GM18951 (cell line): ENCODE measurements around the gene CREB3.

Source experiments
- POLR2A ChIP-seq: IDR thresholded peaks from 4 replicates; pipeline ENCODE4 v1.6.1; 2011; ENCODE audit warnings: mild to moderate bottlenecking; ENCODE audit not compliant: insufficient read length, insufficient read depth; ENCODE audit errors: extremely low read depth
- in situ Hi-C: fragments of 300-500 bp; cut with MboI; formaldehyde crosslinking; loops from one replicate; pipeline ENCODE4 v1.12.0; 2022; ENCODE audit warnings: low sequenced_read_pairs, mixed read lengths, inconsistent platforms; ENCODE audit not compliant: unreplicated experiment

Gene CREB3

DNA sequence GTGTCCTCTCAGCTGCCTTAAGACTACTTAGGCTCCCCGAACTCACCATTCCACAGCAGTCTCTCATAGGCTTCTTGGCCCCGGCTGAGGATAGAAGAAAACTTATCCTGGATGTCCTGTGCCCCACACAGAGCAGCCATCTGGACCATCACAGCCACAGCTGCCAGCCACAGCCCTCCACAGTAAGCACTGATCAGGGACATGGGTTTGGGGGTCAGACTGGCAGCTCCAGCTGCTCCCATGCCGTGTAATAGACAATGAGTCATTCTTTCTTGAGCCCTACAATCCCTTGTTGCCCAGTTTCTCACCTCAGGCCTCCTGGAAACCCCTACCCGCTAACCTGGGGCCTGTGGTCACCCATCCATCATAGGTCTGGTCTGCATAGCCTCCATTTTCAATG is 5.7 kb downstream of the CREB3 start:
- in situ Hi-C loops: no loop called here
- TF ChIP-seq POLR2A: no peak

DNA sequence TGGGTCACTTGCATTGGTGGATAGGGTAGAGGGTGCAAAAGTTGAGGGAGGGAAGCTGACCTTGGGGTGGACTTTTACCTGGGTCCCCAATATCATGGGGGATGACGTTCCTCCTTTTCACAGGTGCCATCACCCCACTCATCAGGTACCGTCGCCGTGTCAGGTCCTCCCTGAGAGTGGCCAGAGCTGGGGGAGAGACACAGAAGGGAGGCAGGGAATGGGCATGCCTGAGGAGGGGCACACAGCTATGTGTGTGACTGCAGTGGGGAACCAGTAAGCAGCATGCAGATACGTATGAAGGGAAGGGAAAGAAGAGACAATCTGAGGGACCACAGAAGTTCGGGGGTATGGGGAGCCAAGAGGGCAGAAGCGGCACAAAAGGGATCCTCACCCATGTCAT is 6.5 kb downstream of the CREB3 start:
- TF ChIP-seq POLR2A: no peak
- in situ Hi-C loops: no loop called here

DNA sequence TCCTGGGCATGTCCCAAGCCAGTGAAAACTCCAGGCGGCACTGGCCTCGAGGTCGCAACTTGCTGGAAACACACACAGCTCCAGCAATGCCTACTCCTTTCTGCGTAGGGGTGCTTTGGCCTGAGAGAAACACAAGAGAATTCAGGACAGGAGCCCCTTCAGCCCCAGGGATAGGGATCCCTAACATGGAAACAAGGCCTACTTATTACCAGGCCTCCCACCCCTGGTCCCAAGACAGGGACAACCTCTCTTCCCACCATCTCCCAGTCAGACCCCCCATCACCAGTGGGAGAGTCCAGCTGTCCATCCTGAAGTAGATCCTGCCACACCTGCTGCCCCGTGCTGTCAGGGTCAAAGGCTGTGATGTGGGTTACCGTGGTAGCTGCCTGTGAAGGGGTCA is 7.8 kb downstream of the CREB3 start:
- TF ChIP-seq POLR2A: no peak
- in situ Hi-C loops: no loop called here

DNA sequence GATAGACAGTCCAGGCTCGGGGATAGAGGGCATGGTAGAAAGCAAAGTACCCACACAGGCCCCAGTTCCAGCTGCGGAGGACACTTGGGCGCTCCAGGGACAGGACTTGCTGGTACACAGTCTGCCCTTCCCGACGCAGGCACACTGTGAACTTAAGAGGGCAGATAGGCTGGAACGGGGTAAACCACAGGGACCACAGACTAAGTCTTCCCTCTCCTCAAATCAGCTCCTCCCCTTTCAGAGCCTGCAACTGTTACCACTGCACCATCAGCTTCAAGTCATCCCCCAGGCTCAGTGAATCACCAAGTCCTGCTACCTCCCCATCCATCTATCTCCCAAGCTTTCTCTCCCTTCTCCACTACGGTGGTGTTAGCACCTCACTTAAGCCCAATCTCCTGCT is 9.3 kb downstream of the CREB3 start:
- TF ChIP-seq POLR2A: no peak
- in situ Hi-C loops: no loop called here

DNA sequence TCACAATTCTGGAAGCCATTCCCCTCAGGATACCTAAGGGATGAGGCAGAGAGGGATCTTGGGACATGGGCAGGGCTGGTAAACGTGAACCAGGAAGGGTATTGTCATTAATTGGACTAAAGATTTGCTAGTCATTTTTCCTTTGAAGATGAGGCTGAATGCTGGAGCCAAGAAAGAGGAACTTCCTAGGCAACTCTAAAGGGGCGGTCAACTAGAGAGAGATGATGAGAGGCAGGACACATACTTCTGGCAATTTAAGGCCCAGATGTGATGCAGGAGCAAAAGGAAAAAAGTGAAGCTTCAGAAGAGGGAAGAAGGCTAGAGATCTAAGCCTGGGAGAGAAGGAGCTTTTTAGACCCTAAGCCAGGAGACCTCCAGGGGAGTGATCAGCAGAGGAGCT is 11.0 kb downstream of the CREB3 start:
- TF ChIP-seq POLR2A: no peak
- in situ Hi-C loops: no loop called here

DNA sequence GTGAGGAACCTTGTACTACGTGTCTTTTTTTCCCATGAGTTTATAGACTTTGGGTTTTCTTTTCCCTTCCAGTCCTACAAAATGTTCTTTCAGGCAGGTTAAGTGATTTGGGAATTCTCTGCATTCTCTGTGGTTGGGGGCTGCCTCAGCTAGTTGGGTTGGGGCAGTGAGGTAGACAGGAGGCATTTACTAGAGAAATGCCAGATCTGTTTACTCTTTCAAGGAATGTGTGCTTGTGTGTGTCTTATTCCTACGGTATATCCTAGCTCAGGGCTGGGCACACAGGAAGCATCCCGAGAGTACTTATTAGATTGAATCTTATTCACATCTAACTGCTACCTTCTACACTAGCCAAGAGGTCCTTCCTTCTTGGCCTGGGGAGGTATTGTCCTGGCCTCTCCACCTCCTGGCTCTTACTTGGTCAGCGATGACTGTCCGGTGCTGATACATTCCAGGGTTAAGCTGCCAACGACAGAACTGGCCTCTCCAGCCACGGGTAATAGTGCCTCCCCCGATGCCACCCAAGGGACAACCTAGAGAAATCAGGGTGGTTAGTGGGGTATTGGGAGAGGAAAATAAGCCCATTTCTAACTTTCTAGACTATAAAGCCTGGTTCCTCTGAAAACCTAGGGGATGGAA is 11.5 kb downstream of the CREB3 start:
- in situ Hi-C loops: no loop called here
- TF ChIP-seq POLR2A: no peak

DNA sequence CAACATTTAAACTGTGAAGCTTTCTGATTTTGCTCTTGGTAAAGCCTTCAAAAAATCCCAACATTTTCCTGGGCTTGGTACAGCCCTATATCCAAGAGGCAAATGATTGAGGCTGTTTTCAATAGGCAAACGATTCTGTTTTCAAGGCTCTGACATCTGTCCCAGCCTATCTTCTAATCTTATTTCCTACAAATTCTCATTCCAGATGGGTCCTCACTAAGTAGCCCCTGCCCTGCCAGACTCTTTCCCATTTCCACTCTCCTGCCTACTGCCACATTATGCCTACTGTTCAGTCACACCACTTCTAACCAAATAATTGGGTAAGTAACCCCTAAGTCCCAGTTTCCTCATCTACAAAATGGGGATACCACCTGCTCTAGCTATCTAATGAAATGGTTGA is 13.1 kb downstream of the CREB3 start:
- no peak for TF ChIP-seq POLR2A
- in situ Hi-C loops: no loop called here

DNA sequence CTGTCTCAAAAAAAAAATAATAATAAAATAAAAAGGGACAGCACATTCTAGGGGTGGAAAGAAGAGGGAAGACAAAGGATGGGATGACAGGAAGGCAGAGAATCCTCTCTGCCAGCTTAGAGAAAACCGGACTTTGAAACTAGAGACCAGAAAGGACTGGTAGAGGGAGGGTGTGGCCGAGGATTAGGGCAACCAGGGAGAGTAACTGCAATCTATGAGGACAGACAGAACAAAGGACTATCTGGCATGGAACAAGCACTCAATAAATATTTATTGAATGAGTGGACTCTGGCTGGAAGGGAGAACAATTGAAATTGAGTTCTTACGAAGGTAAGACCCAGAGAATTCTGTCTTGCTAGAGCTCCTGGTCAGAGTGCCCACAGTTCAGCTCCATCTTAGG is 14.1 kb downstream of the CREB3 start:
- in situ Hi-C loops: no loop called here
- TF ChIP-seq POLR2A: no peak

DNA sequence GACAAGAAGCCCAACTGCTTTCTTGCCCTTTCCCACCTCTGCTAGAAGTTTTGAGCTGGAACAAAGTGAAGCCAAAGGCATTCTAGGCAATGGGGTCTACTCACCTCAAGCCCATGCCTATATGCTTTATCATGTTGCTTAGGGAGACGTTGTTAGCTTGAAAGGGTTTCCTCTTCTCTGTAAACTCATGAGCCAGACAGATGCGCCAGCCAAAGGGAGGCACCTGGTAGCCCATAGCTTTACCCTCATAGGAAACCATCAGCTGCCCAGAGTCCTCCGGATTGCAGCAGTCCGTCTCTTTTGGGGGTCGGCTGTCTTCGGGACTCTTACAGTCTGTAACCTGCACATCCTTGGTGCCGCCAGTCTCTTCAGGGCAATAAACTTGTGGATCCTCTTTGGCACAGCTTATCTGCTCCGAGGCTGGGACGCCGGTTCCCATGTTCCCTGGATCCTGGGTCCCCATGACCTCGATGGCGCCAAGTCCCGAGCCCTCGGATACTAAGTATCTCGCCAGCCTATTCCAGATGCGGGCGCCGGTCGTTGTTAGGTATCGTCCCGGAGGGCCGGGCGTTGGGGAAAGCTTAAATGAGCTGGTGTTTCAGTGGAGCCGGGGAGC is 15.9 kb downstream of the CREB3 start:
- in situ Hi-C loops: no loop called here

DNA sequence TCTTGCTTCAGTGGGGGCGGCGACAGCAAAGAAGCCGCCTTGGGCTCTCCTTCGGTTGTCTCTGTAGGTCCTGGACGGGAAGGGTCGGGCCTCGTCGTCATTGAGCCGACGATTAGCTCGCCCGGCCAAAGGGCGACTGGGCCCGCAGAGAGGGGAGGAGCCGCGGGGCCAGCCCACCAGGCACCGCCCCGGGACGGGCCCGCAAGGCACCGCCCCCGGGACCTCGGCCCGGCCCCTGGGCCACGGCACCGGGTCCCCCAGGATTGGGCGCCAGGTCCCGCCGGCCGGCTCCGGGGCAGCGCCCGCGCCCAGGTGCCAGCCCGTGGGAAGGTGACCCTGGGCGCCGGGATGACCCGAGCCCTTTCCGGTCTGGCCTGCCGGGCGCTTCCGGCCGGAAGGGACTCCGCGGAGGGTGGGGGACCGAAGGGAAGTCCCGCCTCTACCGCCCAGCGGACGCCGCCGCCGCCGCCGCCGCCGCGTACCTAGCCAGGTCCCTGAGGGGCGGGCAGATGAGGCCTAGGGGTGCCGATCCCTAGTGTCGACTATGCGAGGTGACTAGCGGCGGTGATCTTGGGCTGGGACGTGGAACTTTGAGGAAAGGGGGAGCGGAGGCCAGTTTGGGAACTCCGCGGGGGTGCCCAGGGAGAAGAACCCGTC is 16.5 kb downstream of the CREB3 start, which contains the start of the genes GBA2 and RGP1:
TSS of gene GBA2 (minus strand) at position 371 of the 657 bp plus-strand sequence. CDS start 524 bp downstream, outside the sequence.
TSS of gene RGP1 (plus strand) at position 430 of the 657 bp plus-strand sequence. CDS start 469 bp downstream, outside the sequence.
- peak; percentile 85 for TF ChIP-seq POLR2A
- in situ Hi-C loops: no loop called here

More for the DNA sequence above, 15.9 kb downstream of the CREB3 start:
- no peak for TF ChIP-seq POLR2A

DNA sequence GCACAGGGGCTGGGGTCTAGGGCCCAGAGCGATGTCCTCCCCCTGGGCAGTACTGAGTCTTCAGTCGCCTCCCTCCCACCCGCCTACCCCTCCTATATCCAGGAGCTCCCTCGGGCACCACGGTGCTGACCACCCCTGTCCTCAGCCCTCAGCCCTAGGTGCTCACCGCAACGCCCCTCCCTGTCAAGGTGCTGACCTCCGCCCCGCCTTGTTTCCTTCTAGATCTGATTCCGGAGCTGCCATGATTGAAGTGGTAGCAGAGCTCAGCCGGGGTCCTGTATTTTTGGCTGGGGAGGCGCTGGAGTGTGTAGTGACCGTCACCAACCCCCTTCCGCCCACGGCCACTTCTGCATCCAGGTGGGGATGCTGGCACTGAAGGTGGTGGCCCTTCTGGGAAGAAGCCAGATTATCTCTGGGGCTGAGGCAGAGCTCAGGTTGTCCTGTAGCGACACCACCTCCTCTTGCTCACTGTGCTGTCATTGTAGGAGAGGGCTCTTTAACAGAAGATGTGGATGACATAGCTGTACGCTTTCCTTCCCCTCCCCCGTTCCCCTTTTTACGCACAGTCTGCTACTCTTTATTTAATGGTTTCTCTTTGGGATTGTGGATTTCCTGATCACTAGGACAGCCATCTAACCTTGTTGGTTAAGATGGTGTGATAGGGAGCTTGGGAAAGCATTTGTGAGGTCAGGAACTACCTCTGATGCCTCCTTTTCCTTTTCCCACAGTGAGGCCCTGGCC is 17.2 kb downstream of the CREB3 start:
- TF ChIP-seq POLR2A: no peak
- in situ Hi-C loops: no loop called here

DNA sequence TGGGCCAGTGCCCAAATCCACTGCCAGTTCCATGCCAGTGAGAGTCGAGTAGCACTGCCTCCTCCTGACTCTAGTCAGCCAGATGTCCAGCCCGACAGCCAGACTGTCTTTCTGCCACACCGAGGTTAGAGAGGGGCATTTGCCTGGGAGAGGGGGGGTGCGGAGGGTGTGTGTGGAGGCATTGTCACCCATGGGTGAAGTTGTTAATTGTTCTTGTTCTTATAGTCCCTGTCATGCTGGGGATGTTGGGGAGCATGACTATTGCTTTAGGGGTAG is 17.7 kb downstream of the CREB3 start:
- in situ Hi-C loops: no loop called here
- no peak for TF ChIP-seq POLR2A

DNA sequence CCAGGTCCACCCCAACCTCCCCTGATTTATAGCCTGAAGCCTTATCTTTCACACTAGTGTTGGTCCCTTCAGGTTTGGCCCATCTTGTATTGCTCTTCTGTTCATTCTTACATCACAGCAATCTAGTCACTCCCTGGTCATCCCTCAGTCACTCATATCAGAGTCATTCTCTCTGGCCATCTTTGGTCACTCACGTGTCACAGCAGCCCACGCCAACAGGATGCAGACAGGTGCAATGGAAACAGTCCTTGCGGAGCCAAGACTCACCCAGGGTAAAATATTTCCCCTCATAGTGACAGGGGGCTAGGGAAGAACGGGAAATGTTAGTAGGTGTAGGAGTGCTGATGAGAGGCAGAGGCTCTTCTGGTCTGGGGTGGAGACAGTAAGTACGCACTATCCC is 21.0 kb downstream of the CREB3 start:
- in situ Hi-C loops: no loop called here
- TF ChIP-seq POLR2A: no peak
